C1 segment of cervical spinal cord (tissue), 14 donors: ENCODE results near the gene ALDH8A1.

Experiments used
- DNase-seq, 14 donors: peaks; one replicate each; lab custom pipeline; 2025; lab: John Stamatoyannopoulos, UW

The ALDH8A1 gene

GRCh38 chr6:134949927-134950326, at the start of gene ALDH8A1:
ALDH8A1 (minus strand) TSS chr6:134950101; CDS start chr6:134950053, 48 bp downstream.
- no peak for DNase-seq

DNA sequence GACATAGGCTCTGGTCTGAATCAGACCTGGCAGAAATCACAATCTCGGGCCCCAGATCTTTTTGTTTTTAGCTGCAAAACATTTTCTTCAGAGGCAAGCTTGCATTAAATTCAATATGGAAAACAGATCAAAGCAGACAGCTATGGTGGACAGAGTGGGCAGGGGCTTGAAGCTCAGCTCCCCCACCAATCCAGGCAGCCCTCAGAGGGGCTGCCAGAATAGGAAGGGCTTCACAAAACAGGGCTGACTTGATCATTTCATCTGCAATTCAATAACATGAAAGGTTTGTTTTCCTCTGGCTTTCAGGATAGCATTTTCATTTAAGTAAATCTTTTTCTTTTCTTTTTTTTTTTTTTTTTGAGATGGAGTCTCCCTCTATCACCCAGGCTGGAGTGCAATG, 49.2 kb upstream of the ALDH8A1 start:
- DNase-seq = no peak

- DNase-seq = no peak
Measured at GRCh38 chr6:134997133-134997995, 47.5 kb upstream of the ALDH8A1 start.

GRCh38 chr6:134995536-134995935, 45.6 kb upstream of the ALDH8A1 start:
- no peak for DNase-seq

DNA sequence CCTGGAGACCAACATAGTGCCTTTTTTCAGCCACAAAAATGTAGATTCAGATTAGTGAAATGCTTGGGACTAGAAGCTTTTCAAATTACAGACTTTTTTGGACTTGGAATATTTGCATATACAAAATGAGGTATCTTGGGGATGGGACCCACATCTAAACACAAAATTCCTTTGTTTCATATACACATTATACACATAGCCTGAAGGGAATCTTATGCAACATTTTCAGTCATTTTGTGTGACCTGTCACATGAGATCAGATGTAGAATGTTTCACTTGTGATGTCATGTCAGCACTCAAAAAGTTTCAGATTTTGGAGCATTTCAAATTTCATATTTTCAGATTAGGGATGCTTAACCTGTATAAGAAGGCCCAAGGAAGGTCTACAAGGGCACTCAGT, 44.5 kb upstream of the ALDH8A1 start:
- DNase-seq = no peak

DNA sequence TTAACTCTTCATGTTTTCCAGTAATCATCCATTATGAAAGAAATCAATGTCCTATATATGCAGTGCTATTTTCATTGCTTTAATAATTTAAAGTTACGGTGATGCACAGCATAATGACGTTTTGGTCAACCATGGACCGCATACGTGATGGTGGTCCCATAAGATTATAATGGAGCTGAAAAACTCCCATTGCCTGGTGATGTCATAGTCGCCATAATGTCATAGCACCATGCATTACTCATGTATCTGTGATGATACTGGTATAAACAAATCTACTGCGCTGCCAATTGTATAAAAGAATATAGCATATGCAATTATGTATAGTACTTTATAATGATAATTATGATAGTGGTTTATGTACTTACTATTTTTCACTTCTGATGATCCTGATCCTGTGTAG, 42.3 kb upstream of the ALDH8A1 start:
- no peak for DNase-seq

- no peak for DNase-seq
Measured at GRCh38 chr6:134990262-134990661, 40.4 kb upstream of the ALDH8A1 start.

GRCh38 chr6:134984821-134985220, 34.9 kb upstream of the ALDH8A1 start:
- no peak for DNase-seq

GRCh38 chr6:134983823-134984222, 33.9 kb upstream of the ALDH8A1 start:
- no peak for DNase-seq

DNA sequence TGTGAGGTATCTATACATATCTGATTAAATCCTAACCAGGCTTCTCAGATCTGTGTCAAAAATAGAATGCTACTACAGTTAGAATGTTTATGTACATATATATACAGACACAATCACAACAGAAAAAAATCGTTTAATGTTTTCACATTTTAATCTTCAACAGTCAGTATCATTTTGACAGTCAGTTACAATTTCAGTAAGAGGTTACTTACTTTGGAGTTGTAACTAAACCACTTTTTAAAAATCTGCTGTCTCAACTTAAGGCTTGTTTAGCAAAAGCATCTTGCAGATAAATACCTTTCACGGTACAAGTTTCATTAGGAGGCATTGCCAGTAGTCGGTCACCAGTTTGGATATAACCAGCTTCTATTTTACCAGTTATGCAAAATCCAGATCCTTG, 32.3 kb upstream of the ALDH8A1 start:
- DNase-seq = no peak

GRCh38 chr6:134980846-134981245, 30.9 kb upstream of the ALDH8A1 start:
- DNase-seq = no peak

GRCh38 chr6:134979142-134979541, 29.2 kb upstream of the ALDH8A1 start:
- no peak for DNase-seq

GRCh38 chr6:134974370-134974769, 24.5 kb upstream of the ALDH8A1 start:
- DNase-seq = no peak

GRCh38 chr6:134967711-134968110, 17.8 kb upstream of the ALDH8A1 start:
- no peak for DNase-seq

DNA sequence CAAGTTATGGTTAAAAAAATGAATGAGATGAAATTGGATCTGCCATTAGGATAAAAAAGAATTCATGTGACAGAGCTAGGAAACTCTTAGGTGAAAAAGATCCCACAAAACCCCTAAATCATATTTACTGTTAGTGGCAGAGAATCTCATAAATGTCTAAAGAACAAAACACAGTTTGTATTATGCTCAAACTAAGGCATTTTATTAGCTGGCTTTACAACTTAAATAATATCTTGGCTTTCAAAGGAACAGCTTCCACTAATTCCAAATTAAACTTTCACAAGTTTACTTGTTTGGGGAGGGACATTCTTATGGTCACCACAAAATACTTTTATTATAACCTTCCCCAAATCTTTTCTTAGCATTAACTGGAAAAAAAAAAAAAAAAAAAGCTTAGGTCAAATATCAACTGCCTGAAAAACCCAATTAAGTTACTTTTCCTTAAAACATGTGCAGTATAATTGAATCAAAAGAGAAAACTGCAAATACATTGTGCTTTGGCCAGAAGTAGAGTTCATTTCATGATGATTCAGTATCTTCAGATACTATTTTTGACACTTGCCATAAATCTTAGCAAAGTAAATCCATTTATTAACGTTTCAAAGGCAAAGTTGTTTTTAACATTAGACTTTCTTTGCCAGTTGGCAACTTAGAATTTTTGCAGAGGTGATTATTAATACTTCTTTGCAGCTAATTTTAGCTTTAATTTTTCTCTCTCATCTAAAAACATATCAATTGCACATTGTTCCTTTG, 14.7 kb upstream of the ALDH8A1 start:
- no peak for DNase-seq

DNA sequence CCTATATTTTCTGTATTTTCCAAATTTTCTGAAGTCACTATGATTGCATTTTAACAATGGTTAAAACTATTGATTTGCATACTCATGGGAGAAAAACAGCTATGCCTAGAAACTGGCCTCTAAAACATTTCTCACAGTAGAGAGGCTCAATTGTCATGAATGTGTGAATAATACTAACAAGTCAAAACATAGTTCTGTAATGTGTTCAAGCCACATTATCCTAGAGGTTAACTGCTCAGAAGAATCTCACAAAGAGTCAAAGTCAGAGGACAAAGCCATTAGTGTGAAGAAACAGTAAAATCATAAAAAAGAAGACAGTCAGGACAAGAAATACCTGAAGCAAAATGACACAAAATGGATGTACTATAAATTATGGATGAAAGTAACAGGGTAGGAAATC, 12.5 kb upstream of the ALDH8A1 start:
- no peak for DNase-seq

DNA sequence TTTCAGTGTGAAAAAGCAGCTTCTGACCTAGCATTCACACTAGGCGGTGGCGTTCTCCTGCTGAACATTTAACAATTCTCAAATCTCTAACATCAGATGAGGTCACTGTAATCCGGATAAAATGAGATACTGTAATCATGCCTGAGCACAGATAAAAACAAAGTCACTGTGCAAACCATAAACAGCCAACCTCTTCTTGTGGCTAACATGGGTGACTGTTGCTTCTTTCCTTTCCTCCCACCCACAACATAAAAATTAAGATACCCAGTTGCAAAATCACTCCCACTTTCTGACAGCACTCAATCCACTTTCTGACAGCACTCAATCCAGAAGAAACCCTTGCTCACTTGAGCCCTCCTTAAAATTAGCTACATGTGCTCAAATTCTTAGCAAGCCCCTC, 11.5 kb upstream of the ALDH8A1 start:
- DNase-seq = no peak

- no peak for DNase-seq
Measured at GRCh38 chr6:134959603-134960002, 9.7 kb upstream of the ALDH8A1 start.

- DNase-seq = no peak
Measured at GRCh38 chr6:134956676-134957075, 6.8 kb upstream of the ALDH8A1 start.

DNA sequence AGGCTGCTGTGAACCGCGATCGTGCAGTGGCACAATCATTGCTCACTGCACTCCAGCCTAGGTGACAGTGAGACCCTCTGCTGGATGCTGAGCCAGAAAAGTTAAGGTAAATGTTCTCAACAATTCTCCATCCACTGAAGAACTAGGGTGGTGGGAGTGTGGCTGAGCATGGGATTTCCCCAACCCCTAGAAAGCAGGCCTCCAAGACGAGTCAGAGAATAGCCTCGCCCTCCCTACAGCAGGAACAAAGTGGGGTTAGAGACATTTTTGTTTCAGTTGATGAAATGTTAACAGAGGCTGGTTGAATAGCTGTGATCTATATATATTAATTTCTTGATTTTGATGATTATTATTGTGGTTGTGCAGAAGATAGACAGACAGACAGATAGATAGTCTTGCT, 6.1 kb upstream of the ALDH8A1 start:
- no peak for DNase-seq

DNA sequence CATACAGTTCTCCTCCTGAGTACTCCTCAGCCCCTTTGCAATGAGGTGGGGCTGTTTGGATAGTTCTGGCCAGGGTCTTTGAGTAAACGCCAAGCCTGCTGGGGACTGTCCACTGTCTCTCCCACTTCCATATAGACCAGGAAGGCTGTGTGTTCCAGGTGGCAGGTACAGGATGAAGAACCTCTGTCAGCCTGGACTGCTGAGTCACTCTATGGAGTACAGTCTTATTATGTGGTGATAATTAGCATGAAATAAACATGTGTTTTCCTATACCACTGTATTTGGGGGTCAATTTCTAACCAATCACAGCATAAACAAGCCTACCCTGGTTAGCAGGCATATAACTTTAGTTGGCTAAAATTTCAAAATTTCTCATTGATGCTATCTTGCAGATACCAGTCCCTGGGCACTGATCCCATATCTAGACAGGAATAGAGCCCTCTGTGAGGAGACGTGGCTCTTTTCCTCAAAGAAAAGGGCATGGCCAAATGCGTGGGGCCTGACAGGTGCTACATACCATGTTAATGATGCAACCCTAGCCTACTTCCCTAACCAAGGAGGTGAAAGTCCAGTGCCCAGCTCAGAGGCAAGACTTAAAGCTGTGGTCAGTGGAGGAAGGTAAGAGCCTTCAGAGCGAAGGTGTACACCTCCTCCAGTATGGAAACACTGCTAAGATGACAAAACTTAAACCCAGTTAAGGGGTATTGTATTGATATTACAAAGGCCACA, 4.5 kb upstream of the ALDH8A1 start:
- DNase-seq = no peak
